Ramos (cell line): ENCODE measurements around the gene KIF24.

Experiments used
- in situ Hi-C: fragments of 300-500 bp; cut with MboI; formaldehyde crosslinking; loops from one replicate; pipeline ENCODE4 v1.14.3; 2022; ENCODE audit warnings: low sequenced_read_pairs; ENCODE audit not compliant: unreplicated experiment

KIF24 gene

GRCh38 chr9:34333836-34334235, 4.8 kb upstream of the KIF24 start:
- in situ Hi-C loops = no loop called here

DNA sequence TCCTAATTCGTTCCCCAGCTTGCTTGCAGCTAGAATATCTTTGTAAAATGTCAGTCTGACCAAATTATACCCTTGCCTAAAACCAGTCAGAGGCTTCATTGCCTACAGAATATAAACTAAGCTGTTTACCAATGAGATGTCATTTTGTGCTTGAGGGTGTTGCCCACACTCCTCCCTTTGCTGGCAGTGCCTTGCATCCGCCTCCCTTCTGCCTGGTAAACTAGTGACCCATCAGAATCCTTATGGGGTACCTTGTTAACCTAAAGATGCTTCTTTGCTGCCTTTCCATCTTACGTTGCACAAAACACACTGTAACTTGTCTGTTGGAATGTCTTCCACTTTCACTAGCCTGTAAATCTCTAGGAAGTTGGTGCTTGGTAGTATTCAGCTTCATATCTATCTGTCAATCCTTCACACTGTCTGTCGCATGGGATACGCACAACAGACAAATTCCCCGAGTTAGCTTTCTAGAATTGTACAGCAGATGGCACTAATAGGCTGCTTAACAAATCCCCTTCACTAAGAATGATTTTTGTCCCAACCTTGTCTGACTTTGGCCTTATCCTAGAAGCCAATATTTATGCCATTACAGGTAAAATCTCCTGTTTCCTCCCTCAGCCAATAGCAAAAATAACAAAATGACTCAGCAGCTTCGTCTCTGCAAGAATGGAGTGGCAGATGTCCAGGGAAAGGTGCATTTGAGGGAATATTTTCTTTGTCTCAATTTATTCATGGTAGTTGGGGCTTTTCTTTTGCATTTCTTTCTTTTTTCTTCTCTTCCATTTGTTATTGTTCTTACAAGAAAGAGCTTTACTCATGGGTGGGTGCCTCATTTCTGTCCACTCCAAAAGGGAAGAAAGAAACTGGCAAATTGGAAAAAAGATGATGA, 3.3 kb upstream of the KIF24 start:
- in situ Hi-C loops = no loop called here

GRCh38 chr9:34331196-34331595, 2.1 kb upstream of the KIF24 start:
- in situ Hi-C loops = no loop called here

GRCh38 chr9:34328500-34328986, 525 bp downstream of the KIF24 start:
- in situ Hi-C loops = no loop called here

GRCh38 chr9:34326690-34327089, 2.4 kb downstream of the KIF24 start:
- in situ Hi-C loops = no loop called here

DNA sequence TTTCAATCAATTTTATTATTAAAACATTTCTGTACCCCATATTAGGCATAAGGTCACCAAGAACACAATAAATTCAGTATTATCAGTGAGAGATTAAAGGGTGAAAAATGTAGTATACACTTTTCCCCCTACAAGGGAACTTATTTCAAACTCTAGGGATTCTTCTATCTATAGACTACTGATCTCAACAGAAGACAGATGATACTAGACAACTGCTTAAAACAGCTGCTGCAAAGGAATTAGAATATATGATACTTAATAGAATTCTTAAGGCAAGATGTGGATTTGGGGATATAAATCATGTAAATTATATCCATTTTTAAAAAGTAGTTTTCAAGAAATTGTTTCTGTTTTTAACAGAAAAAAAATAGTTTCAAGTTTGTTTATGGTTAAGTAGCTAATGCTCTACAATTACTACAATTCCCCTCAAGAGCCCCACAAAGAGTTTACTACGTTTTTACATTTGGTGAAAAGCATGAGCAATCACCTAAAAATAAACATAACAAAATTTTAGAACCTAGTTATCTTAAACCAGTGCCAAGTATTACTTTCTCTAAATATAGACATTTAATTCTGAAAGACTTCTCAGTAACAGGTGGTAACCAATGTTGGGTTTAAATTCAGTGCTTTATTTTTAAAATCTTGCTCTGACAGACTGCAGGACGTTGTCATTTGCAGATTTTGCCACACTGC, 6.0 kb downstream of the KIF24 start:
- in situ Hi-C loops = loop anchor here (25.0 kb wide), 1 partner anchor 111 kb away; no protein-coding TSS in a partner anchor

DNA sequence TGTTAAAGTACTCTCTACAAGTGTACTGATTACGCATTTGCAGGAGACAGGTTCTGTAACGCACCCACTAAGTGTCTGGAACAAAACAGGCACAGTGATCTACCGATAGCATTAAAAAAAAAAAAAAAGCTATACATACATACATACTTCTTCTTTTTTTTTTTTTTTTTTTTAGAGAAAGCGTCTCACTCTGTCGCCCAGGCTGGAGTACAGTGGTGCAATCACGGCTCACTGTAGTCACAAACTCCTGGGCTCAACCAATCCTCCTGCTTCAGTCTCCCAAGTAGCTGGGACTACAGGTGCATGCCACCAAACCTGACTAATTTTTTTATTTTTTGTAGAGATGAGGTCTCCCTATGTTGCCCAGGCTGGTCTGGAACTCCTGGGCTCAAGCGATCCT, 7.6 kb downstream of the KIF24 start:
- in situ Hi-C loops = loop anchor here (25.0 kb wide), 1 partner anchor 109 kb away; no protein-coding TSS in a partner anchor

DNA sequence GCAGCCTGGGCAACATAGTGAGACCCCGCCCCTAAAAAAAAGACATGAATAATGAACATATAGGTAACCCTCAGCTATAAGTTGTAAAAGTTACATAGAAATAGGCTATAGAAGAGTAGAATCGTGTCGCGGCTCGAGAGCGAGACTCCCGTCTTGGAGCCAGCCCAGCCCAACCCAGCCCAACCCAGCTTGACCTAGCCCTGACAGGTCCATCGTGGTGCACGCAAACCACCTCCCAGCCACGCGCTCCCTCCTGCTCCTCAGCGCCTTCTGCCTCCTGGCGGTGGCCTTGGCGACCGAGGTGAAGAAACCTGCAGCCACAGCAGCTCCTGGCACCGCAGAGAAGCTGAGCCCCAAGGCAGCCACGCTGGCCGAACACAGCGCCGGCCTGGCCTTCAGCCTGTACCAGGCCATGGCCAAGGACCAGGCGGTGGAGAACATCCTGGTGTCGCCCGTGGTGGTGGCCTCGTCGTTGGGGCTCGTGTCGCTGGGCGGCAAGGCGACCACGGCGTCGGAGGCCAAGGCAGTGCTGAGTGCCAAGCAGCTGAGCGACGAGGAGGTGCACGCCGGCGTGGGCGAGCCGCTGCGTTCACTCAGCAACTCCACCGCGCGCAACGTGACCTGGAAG, 10.8 kb downstream of the KIF24 start:
- in situ Hi-C loops = loop anchor here (25.0 kb wide), 1 partner anchor 106 kb away; no protein-coding TSS in a partner anchor

- in situ Hi-C loops = loop anchor here (25.0 kb wide), 1 partner anchor 105 kb away; no protein-coding TSS in a partner anchor
These were observed 11.6 kb downstream of the KIF24 start for GRCh38 chr9:34317436-34317835.

GRCh38 chr9:34311499-34312185, 17.4 kb downstream of the KIF24 start:
- in situ Hi-C loops = loop anchor here (25.0 kb wide), 1 partner anchor 99 kb away; no protein-coding TSS in a partner anchor

DNA sequence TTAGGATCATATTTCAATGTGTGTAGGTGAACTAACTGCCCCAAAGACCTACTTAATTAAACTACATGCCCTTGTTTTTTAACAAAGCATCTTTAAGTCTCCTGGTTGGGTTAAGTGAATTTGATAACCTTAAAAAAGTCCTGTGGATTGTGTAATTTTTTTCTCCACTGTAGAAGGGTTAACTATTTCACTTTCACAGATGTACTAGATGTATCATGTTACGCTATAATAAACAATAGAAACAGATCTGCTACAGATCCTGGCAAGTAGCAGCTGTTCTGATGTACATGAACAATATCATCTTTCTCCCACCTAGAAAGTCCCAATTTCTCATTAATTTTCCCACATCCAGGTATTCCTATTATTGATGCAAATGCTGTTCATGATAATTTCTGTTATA, 18.9 kb downstream of the KIF24 start:
- in situ Hi-C loops = loop anchor here (25.0 kb wide), 1 partner anchor 98 kb away; no protein-coding TSS in a partner anchor

GRCh38 chr9:34308316-34308715, 20.8 kb downstream of the KIF24 start:
- in situ Hi-C loops = loop anchor here (25.0 kb wide), 1 partner anchor 96 kb away; no protein-coding TSS in a partner anchor

- in situ Hi-C loops = loop anchor here (25.0 kb wide), 1 partner anchor 89 kb away; no protein-coding TSS in a partner anchor
These were observed 28.0 kb downstream of the KIF24 start for GRCh38 chr9:34301064-34301463.

GRCh38 chr9:34292552-34292951, 36.5 kb downstream of the KIF24 start:
- in situ Hi-C loops = no loop called here

- in situ Hi-C loops = no loop called here
These were observed 37.6 kb downstream of the KIF24 start for GRCh38 chr9:34291423-34291822.

DNA sequence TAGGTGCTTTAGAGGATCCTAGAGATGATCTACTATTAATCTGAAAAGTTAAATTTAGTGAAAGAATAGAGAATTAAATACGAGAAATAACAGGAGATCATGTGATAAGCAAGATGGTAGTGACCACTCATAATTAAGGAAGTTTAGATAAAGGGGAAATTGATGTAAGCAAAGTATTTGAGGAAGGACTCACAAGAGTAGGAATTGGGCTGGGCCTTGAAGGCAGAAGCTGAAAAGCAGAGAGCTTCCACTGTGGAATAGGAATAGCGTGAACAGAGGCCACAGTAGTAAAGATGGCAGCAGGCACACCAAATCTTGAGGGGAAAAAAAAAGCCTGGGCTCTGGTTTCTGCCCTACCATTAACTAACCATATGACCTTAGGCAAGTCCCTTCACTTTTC, 38.0 kb downstream of the KIF24 start:
- in situ Hi-C loops = no loop called here

- in situ Hi-C loops = no loop called here
These were observed 39.9 kb downstream of the KIF24 start for GRCh38 chr9:34289159-34289558.

- in situ Hi-C loops = no loop called here
These were observed 47.0 kb downstream of the KIF24 start for GRCh38 chr9:34282096-34282495.

- in situ Hi-C loops = no loop called here
These were observed 49.7 kb downstream of the KIF24 start for GRCh38 chr9:34279411-34279810.
